ENCODE results near the gene FAM20A.

DNA sequence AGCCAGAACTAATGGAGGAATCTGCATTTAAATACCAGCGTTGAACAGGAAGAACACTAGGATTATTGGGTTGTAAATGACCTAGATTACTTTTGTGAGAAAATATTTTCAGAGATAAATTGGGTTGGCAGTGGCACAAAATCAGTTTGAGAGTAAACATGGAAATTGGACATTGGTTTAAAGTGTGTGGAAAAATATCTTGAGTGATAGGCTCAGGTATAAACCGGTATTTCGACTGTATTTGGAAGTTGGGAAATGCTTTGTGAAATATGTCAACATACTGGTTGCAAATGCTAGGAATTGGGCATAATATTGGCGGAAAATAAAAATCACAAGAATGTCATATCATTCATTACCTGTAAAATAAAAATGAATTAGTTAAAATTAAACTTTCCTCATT lies 73.9 kb downstream of the FAM20A start:
- TF ChIP-seq POLR2A (IDR thresholded peaks at IDR 0.05) = no peak
- TF ChIP-seq, protein P1, sequence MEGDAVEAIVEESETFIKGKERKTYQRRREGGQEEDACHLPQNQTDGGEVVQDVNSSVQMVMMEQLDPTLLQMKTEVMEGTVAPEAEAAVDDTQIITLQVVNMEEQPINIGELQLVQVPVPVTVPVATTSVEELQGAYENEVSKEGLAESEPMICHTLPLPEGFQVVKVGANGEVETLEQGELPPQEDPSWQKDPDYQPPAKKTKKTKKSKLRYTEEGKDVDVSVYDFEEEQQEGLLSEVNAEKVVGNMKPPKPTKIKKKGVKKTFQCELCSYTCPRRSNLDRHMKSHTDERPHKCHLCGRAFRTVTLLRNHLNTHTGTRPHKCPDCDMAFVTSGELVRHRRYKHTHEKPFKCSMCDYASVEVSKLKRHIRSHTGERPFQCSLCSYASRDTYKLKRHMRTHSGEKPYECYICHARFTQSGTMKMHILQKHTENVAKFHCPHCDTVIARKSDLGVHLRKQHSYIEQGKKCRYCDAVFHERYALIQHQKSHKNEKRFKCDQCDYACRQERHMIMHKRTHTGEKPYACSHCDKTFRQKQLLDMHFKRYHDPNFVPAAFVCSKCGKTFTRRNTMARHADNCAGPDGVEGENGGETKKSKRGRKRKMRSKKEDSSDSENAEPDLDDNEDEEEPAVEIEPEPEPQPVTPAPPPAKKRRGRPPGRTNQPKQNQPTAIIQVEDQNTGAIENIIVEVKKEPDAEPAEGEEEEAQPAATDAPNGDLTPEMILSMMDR (IDR thresholded peaks at IDR 0.05) = no peak

All from sigmoid colon (tissue), 3 donors.